GM18907 (cell line): ENCODE measurements around the gene HADHA.
"Not testable (repeated sequence)": the region's sequence is repeated elsewhere in the genome, so short reads cannot be mapped to it uniquely, and the experiment has no call there.

ENCODE experiments used
- ATAC-seq: cut with Tn5 transposase; IDR thresholded peaks from one replicate; pipeline ENCODE4 v1.9.1; 2021; ENCODE audit warnings: mild to moderate bottlenecking, moderate library complexity; ENCODE audit not compliant: unreplicated experiment

HADHA gene

DNA sequence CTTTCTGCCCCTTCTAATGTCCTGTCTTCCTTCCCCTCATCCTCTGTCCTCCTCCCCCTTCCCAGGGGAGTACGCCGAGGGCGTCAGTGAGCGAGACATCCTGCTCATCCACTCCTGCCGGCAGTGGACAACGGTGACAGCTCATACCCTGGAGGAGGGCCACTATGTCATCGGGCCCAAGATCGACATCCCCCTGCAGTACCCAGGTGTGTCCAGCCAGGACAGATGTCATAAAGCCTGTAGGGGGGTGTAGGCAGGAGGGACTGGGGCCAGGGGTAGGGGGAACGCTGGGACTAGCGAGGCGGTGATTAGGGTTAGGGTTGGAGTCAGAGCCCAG is 68.2 kb downstream of the HADHA start:
- no peak for ATAC-seq

DNA sequence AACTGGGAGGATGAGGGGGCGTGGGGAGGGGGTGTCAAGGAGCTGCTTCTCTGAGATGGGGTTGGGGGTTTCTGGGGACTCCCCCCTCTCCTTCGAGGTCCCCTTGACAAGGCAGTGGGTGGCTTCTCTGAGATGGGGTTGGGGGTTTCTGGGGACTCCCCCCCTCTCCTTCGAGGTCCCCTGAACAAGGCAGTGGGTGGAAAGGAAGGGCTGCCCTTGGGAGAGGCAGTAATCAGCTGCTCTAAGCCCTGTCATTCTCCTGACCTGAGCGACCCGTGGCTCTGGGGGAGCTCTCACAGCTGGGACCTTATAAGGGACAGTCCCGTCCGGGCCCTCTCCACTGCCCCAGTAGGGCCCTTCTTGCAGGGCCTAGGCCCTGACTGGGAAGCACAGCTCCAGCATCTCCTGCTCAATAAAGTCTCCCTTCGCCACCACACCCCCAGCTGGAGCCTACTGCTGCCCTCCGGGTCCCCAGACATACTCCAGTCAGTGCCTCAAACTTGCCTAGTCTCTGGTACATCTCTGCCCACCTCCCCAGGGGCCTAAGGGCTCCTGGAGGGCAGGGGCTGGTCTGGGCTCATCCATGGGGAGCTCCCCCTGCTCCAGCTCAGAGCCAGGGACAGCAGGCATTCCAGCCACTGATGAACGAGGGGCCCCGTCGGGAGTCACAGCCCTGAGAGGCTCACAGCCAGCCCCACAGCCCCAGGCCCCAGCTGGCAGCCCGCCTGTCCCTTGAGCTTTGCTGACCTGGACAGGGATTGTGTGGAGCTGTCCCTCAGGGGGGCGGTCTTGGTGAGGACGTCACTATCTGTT is 68.8 kb downstream of the HADHA start:
- no peak for ATAC-seq

- ATAC-seq = no peak
These were observed 69.6 kb downstream of the HADHA start for GRCh38 chr2:26174691-26175465.

DNA sequence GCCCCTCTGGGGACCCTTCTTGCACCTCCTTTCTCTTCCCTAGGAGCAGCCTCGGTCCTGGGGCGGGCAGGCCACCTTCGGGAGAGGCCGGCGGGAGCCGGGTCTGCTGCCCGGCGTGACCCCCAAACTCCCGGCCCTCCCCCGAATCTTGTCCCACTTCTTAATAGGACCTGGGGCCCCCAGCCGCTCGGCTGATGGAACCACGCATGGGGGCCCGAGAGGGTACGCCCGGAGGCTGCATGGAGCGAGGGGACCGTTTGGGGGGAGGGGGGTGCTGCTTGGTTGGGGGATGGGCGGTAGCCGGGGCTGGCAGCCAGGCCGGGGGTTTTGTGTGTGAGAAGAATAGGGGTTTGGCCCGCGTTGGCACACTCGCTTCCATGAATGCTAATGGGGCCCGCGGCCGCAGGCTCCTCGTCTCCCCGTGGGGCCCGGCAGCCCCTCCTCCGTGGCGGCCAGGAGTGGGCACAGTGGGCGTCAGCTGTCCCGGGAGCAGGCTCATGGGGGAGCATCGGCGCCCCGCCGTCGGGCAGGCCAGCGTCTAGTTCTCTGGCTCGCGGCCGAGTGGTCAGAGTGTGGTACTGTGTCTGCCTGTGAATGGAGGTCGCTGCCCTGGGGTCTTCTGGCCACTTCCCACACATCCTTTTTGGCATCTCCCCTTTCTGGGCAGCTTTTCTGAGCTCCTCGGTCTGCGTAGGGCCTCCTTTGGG is 70.5 kb downstream of the HADHA start:
- ATAC-seq = no peak

GRCh38 chr2:26172871-26173775 is 71.3 kb downstream of the HADHA start, which contains the start of gene GAREM2:
TSS of gene GAREM2 (plus strand) at chr2:26173088. CDS start at chr2:26173221, 133 bp downstream.
- ATAC-seq = no peak

GRCh38 chr2:26172189-26172870 is 72.1 kb downstream of the HADHA start:
- no peak for ATAC-seq

- no peak for ATAC-seq
These were observed 73.6 kb downstream of the HADHA start for GRCh38 chr2:26170795-26171194.

DNA sequence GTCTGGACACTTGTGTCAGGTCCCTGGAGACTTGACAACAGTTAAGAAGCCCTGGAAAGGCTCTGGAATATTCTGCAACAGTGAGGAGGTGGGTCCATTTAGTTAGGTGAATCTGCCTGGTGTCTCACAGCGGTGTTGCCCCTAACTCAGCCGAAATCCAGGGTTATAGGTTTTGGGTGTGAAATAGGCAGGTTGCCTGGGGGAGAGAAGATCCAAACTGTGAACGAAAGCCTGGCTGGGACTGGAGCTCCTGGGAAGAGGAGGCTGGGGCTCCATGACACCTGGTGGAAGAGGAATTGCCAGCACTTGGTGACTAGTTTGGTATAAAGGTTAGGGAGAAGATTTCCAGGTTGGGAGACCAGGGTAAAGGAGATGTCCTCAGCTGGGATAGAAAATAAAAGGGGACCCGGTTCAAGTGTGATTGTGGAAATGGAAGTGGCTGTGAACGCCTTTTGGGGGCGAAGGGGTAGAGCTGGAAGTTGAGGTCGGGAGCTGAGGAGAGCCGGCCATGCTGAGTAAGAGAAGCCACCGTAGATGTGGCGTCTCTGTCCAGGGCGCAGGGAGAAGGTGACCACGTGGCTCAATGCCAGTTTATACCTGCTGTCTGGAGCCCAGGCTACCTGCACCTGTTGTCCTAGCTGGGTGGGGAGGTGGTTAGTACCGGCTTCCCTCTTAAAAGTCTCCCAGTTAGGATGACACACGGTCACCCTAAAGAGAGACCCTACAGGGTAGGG is 74.6 kb downstream of the HADHA start:
- no peak for ATAC-seq

DNA sequence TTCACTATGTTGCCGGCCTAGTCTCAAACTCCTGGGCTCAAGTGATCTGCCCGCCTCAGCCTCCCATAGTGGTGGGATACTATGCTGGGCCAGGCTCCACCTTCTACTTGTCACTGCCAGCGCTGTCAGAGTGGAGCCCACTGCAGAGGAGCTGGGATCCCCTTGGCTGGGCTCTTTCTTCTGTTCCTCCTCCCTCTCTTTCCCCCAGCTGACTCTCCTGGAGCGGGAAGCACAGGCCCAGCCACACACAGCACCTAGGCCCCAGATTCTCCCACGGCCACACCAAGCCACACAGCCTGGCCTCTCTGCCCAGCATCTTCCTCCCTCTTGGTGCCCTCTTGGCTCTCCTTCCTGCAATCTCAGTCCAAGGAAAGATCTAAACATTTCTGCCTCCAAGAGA is 75.2 kb downstream of the HADHA start:
- no peak for ATAC-seq

DNA sequence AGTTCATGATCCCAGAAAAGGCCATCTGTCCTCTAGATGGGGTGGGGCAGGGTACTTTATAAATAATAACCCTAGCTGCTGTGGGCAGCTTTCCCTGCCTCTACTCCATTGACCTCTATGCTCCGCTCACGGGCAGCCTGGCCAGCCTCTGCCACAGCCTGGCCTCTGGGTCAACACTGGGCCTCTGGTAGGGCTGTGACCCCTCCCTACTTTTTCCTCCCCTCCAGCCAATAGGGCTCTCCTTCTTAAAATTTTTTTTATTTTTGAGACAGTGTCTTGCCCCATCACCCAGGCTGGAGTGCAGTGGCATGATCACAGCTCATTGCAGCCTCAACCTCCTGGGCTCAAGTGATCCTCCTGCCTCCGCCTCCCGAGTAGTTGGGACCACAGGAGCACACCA is 75.6 kb downstream of the HADHA start:
- ATAC-seq = no peak

DNA sequence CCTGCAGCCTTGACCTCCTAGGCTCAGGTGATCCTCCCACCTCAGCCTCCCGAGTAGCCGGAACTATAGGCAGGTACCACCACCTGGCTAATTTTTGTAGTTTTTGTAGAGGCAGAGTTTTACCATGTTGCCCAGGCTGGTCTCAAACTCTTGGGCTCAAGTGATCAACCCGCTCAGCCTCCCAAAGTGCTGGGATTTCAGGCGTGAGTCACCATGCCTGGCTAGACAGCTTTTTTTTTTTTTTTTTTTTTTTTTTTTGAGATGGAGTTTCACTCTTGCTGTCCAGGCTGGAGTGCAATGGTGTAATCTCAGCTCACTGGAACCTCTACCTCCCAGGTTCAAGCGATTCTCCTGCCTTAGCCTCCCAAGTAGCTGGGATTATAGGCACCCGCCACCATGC is 77.9 kb downstream of the HADHA start:
- not testable (repeated sequence) for ATAC-seq

DNA sequence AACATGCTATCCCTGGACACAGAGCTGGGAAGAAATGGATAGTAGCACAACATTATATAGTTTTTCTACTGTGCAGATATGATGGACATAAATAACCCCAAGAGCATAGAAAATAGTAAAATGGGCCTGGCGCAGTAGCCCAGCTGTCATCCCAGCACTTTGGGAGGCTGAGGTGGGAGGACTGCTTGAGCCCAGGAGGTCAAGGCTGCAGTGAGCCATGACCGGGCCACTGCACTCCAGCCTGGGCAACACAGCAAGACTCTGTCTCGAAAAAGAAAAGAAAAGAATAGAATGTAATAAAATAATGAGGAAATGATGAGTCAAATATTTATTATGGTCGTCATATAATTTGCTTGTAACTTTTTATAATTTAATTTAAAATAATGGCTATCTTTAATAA is 79.0 kb downstream of the HADHA start:
- ATAC-seq = no peak

GRCh38 chr2:26164641-26165211 is 79.7 kb downstream of the HADHA start:
- no peak for ATAC-seq

DNA sequence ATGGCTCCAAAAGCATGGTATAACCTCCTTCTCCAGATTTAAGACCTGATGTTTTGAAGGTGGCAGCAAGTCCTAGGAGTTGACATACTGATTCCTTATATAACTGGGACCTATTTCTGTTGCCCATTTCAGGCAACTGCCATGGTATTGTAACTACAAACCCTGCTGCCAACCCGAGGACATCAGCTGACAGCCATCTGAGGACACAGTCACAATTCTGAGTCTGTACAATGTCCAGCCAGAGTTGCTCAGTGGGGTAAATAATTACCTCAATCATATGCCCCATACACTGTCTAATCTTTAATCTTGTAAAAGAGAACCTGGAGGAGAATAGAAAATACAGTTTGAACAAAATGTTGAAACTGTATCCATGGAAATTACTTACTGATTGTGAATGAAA is 80.2 kb downstream of the HADHA start:
- no peak for ATAC-seq

DNA sequence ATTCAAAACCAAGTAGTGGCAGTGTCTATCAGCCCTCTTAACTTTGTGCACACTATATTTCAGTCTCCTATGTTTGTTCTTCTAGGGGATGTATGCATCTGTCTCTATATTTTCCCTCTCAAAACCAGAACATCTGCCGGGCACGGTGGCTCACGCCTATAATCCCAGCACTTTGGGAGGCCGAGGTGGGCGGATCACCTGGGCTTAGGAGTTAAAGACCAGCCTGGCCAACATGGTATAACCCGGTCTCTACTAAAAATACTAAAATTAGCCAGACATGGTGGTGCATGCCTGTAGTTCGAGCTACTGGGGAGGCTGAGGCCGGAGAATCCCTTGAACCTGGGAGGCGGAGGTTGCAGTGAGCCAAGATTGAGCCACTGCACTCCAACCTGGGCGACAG is 81.5 kb downstream of the HADHA start:
- ATAC-seq = no peak

DNA sequence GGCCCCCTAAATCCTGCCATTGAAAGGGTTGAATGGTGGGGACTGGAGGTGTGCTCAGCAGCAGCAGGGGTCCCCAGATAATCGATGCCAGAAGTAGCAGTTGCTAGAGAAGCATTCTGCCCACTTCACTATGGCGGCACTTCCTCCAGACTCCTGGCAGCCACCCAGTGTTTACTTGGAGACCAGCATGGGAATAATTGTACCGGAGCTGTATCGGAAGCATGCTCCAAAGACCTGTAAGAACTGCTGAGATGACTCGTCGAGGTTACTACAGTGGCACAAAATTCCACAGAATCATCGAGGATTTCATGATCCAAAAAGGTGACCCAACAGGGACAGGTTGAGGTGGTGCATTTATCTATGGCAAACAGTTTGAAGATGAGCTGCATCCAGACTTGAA is 82.5 kb downstream of the HADHA start:
- no peak for ATAC-seq

DNA sequence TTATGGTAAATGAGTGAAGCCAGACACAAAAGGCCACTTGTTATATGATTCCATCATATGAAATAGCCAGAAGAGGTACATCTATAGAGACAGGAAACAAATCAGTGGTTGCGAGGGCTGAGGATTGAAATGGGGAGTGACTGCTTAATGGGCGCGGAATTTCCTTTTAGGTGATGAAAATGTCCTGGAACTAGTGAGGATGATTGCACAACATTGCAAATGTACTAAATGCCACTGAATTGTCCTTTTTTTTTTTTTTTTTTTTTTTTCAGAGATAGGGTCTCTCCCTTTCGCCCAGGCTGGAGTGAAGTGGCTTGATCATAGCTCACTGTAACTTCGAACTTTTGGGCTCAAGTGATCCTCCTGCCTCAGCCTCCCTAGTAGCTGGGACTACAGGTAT is 86.9 kb downstream of the HADHA start:
- ATAC-seq = no peak

DNA sequence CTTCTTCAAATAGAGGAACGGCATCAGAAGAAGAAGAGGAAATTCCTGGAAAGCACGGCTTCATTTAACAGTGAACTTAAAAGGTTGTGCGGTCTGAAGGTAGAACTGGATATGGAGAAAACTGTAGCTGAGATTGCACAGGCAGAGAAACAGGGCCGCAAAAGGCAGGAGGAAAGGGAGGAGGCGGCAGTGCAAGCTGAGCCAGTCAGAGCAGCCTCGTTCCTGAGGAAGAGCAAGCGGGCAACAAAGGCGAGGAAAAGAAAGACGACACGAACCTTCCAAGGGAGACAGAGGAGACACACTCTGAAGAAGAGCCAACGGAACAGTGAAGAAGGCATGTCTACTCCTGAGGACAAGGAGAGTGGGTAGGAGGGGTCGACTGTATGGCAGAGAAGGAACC is 94.2 kb downstream of the HADHA start:
- ATAC-seq = no peak

- no peak for ATAC-seq
These were observed 95.9 kb downstream of the HADHA start for GRCh38 chr2:26148501-26148900.
